Esophagus muscularis mucosa (tissue), 4 donors: ENCODE data around the gene FAM78B.

Experiments used
- CTCF ChIP-seq, 3 experiments: fragments of 200-600 bp in 2 of 3; fragments of 450-650 bp in 1 of 3; sonication (generic) in 2 of 3; IDR thresholded peaks; one replicate each; pipeline ENCODE4 v1.5.1; 2017 to 2019; ENCODE audit warnings: antibody characterized with exemption in 3 of 3, mild to moderate bottlenecking in 2 of 3, moderate library complexity in 1 of 3
- EP300 ChIP-seq: sonication (generic); formaldehyde crosslinking; IDR thresholded peaks from one replicate; pipeline ENCODE4 v1.6.1; 2017; ENCODE audit warnings: antibody characterized with exemption
- POLR2A ChIP-seq: fragments of 450-650 bp; IDR thresholded peaks from one replicate; pipeline ENCODE4 v1.6.1; 2017; ENCODE audit warnings: antibody characterized with exemption, moderate library complexity, mild to moderate bottlenecking, low read depth
- POLR2AphosphoS5 ChIP-seq, 2 donors: sonication (generic); formaldehyde crosslinking; IDR thresholded peaks; one replicate each; pipeline ENCODE4 v1.6.1; 2017; ENCODE audit warnings: antibody characterized with exemption in 2 of 2

- no peak for TF ChIP-seq POLR2AphosphoS5 (IDR thresholded peaks at IDR 0.05)
- no peak for TF ChIP-seq CTCF (IDR thresholded peaks at IDR 0.05)
- no peak for TF ChIP-seq POLR2A
- no peak for TF ChIP-seq EP300
These were observed 137.4 kb downstream of the FAM78B start for GRCh38 chr1:166029196-166029945.
